Measurements from ENCODE around the gene MCF2L.
"Not testable (repeated sequence)": the region's sequence is repeated elsewhere in the genome, so short reads cannot be mapped to it uniquely, and the experiment has no call there.

MCF2L gene

DNA sequence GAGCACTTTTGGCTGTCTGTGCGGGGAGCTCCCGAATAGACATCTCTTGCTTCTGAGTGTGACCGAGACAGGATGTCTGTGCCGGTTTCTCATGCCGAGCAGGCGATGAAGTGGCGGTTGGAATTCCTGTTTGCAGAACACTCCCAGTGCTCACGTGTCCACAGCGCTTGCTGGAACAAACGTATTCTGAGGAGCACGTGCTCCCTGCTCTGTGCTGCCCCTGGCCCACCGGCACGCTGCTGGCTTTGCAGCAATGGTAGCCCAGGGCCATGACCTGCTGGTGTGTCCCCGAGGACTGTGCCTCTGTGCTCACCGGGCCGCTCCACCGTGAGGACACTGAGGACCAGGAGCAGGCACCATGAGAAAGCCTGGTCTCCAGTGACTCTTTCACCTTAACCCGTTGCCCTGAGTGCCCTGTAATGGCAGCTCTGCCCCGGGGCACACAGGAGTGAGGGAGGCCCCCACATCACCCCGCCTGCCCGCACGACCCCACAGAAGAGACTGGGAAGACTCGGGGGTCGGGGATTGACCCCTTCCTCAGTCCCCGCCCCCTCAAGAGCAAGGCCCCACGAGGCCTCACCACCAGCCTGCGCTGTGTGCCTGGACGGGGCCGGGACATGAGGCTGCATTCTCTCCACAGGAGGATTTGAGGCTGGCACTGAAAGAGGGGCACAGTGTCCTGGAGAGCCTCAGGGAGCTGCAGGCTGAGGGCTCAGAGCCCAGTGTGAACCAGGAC is 96.6 kb downstream of the MCF2L start:
- no peak for DNase-seq (ENCODE audit: low read depth, low spot score)

DNA sequence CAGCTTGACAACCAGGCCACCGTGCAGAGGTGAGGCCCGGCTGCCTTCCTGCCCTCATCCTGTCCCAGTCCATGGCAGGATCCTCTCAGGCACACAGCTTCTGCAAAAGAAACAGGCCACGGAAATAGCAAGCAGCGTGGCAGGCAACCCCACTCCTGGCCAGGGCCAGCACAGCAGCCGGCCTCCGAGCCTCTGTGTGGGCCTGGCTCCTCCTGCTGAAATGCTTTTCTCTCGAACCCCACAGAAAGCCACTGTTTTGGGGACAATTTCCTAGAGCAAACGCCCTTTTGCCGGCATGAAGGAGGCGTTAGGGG is 97.1 kb downstream of the MCF2L start:
- DNase-seq (ENCODE audit: low read depth, low spot score): no peak

DNA sequence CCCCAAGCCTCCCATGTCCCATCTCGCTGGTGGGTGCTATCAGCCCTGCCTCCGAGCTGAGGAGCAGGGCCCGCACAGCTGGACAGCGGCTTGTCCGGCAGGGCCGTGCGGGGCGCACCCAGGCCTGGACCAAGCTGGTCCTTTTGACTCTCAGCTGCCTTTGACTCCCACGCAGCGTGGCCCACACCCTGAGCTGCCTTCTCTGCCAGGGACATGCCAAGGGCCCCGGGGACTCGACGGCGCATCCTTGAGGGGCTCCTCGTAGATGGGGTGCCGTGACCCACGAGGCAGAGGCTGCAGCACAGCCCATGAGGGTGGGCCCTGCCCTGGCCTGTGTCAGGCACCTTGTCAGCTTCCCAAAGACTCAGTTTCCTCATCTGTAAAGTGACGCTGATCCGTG is 97.7 kb downstream of the MCF2L start:
- DNase-seq (ENCODE audit: low read depth, low spot score): no peak

DNA sequence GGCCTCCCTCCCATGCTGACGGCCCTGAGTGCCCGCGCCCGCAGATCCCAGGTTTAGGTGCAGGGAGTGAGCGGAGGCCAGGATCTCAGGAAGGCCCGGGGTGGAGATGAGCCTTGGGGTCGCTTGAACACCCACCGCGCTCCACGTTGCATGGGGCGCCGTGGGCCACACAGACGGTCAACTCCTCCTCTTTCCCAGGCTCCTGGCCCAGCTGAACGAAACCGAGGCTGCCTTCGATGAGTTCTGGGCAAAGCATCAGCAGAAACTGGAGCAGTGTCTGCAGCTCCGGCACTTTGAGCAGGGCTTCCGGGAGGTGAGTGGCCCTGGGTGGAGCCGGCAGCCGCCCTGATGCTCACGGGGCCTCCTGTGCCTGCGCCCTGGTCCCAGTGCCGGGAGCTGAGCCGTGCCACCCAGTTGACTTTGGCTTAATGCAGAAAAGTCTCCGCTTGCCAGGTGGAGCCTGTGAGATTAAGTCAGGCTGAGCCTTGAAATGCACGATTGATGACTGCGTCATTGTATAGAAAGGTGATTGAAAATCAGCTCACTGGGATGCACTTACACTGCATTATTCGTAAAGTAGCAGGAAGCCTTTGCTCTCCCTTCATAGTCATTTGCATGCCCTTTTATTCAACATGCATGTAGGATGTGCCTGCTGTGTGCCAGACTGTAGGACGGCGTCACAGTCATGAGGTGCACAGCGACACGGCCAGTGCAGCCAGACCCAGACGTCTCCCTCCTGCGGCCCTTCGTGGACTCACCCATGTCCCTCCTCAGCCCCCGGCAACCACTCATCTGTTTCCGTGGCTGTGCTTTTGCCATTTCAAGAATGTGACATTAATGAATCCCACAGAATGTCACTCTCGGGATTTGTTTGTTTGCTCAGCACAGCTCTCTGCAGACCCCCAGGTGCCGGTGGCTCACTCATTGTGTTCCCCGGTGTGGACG is 101.1 kb downstream of the MCF2L start:
- no peak for DNase-seq (ENCODE audit: low read depth, low spot score)

DNA sequence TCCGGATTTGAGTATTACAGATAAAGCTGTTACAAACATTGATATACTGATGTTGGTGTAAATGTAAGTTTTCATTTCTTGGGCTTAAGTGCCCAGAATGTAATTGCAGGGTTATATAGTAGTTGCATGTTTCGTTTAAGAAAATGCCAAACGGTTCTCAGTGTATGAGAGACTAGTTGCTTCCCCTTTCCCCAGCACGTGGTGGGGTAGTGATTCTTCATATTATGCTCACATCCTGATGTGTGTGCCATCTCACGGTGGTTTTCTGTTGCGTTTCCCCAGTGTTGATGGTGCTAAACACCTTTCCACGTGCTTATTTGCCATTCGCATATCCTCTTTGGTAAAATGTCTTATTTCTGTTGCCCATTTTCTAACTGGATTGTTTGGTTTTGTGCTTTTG is 101.8 kb downstream of the MCF2L start:
- DNase-seq (ENCODE audit: low read depth, low spot score): no peak

DNA sequence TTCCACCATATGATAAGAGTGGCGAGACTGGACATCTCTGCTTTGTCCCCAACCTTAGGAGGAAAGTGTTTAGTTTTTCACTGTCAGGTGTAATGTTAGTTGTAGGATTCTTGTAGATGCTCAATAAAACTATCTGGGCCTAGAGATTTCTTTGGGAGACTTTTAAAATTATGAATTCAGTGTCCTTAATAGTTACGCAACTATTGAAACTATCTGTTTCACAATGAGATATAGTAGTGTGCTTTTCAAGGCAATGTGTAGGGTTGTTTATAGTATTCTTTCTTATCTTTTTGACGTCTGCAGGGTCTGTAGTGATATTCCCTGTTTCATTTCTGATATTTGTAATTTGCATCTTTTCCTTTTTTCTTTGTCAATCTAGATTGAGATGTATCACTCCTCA is 103.4 kb downstream of the MCF2L start:
- no peak for DNase-seq (ENCODE audit: low read depth, low spot score)

DNA sequence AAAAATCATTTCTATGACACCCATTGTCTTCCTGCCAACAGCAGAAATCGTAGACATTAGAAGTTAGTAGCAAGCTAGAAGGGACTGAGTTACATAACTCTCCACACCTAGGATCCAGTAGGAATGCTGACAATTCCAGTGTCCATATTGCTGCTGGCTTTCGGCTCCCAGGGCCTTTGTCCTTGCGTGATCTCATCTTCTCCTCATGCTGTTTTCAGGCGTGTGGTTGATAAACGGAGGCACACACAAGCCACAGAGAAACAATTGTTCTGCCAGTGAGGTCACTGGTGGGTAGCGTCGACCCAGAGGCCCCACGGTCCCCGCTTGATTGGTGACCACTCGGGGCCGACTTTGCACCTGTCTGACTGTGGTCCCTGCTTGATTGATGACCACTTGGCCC is 104.9 kb downstream of the MCF2L start:
- DNase-seq (ENCODE audit: low read depth, low spot score): no peak

DNA sequence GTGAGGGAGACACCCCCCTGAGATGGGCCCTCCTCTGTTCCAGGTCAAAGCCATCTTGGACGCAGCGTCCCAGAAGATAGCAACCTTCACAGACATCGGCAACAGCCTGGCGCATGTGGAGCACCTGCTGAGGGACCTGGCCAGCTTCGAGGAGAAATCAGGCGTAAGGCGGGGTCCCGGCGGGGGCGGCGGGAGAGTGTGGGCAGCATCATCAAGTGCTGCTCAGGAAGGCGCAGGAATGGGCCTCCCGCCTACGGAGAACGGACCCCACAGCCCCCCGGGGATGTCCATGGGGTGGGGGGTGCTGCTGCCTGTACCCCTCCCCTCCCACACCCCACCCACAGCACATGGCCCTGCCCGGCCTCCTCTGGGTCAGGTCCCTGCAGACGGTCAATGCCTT is 105.4 kb downstream of the MCF2L start:
- no peak for DNase-seq (ENCODE audit: low read depth, low spot score)

DNA sequence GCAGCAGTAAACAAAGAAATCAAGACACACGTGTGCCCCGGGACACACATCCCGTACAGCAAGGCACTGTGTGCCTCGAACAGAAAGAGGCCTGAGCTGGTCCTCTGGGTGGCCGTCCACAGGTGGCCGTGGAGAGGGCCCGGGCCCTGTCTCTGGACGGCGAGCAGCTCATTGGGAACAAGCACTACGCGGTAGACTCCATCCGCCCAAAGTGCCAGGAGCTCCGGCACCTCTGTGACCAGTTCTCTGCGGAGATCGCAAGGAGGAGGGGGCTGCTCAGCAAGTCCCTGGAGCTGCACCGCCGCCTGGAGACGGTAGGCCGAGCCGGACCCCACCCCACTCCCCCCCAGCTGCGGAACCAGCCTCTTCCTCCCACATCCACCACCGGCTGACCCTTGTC is 105.9 kb downstream of the MCF2L start:
- DNase-seq (ENCODE audit: low read depth, low spot score): no peak

DNA sequence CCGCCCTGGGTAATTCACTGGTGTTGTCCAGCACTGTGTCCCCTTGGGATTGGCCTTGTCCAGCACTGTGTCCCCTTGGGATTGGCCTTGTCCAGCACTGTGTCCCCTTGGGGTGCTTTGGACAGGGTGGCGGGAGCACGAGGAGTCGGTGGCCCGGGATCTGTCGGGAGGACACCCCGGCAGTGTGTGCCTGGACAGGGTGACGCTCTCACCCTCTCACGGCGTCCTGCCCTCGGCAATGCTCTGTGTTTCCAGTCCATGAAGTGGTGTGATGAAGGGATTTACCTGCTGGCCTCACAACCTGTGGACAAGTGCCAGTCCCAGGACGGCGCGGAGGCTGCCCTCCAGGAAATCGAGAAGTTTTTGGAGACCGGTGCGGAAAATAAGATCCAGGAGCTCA is 106.7 kb downstream of the MCF2L start:
- DNase-seq (ENCODE audit: low read depth, low spot score): no peak

DNA sequence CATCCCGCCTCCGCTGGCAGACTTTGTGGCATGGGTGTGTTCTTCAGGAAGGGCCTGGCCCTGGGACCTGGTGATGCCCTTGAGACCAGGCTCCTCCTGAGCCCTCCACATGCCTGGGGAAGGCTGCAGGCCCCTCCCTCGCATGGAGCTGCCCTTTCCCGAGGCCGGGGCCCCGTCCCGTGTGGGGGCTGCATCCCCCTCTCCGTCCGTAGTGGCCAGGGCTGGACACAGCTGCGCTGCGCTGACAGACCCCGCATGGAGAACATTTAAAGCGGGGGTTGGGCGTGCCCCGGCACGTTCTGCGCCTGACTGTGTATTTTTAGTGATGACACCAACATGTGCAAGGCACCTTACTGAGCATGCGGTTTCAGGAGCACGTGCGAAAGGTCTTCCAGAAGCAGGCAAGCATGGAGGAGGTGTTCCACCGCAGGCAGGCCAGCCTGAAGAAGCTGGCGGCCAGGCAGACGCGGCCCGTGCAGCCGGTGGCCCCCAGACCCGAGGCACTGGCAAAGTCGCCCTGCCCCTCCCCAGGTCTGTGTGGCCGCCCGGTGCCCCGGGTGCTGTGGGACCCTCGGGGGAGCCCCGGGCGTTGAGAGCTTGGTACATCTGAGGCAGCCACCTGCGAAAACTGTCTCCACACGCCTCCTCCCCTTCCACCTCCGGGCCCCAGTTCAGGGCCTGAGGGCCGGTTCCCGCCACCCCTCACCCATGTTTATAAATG is 107.8 kb downstream of the MCF2L start:
- no peak for DNase-seq (ENCODE audit: low read depth, low spot score)

DNA sequence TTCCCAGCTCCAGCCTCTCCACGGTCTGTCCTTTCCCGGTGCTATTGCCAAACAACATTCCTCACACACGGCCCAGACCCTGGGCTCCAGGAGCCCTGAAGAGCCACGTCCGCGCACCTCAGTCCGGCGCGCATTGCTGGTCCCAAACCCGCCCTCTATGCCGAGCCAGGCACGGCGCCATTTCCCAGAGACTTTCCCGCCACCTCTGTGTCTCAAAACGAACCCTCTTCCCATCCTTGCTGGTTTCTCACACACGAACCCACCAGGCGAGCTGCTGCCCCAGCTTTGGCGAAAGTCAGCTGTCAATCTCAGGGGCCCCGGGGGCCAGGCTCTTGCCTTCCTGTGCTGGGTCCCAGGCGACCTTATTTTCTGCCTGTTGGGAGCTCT is 108.5 kb downstream of the MCF2L start:
- DNase-seq (ENCODE audit: low read depth, low spot score): no peak

DNA sequence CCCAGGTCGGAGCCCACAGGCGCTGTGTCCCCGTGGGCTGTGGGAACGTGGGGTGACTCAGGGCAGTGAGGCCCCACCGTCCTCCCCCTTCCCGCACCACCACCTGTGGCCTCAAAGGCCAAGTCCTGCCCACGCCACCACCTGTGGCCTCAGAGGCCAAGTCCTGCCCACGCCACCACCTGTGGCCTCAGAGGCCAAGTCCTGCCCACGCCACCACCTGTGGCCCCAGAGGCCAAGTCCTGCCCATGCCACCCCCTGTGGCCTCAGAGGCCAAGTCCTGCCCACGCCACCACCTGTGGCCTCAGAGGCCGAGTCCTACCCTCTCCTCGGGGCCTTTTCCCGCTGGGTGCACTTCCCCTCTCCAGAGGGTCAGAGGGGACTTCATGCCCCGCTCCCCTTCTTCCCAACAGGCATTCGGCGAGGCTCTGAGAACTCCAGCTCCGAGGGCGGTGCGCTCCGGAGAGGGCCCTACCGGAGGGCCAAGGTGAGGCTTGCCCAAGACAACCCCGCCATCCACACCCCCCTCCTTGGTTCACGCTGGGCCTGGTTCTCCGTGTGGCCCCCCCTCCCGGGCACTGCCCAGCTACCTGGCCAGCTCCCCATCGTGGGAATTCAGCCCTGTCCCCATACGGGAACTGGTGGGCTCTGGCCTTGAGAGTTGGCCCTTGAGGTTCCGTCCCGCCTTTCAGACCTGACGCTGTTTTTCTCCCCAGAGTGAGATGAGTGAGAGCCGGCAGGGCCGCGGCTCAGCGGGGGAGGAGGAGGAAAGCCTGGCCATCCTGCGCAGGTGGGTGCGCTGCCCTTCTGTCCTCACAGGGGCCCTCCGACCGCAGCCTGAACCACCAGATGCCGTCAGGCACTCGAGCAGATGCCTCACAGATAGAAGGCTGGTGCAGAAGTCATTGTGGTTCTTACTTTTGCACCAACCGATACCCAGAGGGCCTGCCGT is 109.2 kb downstream of the MCF2L start:
- DNase-seq (ENCODE audit: low read depth, low spot score): no peak

DNA sequence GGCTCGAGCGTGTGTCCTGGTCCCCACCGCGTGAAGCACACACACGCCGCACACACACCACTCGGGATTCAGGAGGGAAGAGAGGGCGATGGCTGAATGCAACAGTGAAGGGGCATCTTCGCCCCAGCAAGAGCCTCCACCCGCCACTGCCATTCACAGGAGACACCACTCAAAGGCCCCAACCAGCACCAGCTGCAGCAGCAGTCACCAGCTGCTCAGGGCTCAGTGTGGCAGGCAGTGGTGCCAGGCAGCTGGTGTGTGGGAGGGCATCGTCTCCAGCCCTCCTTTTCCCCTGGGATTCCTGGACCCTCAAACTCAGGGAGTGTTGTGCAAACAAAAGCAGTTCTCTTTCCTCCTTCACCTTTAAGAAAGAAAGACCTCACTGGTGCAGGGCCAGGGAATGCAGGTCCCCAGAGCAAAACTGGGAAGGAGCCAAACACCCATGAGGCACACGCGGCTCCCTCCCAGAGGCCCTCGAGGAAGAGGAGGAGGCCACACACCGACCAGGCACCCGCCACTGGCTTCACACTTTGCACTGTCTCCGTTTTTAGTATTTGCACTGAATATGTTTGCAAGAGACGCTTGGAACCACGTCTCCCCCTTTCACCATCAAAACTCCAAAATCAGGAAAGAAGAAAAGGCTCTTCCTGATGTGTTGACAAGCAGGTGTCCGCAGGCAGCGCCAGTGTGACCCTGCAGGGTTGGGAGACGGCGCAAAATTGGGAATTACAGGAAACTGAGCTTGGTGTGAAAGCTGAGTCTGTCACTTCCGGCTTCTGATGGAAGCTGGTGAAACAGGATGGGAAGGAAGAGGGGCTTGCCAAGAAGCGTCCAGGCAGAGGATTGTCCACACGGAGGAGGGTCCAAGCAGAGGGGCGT is 110.1 kb downstream of the MCF2L start:
- DNase-seq (ENCODE audit: low read depth, low spot score): no peak

DNA sequence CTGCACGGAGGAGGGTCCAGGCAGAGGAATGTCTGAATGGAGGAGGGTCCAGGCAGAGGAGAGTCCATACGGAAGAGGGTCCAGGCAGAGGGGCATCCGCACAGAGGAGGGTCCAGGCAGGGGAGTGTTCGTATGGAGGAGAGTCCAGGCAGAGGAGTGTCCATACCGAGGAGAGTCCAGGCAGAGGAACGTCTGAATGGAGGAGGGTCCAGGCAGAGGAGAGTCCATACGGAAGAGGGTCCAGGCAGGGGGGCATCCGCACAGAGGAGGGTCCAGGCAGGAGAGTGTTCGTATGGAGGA is 110.7 kb downstream of the MCF2L start:
- not testable (repeated sequence) for DNase-seq (ENCODE audit: low read depth, low spot score)

DNA sequence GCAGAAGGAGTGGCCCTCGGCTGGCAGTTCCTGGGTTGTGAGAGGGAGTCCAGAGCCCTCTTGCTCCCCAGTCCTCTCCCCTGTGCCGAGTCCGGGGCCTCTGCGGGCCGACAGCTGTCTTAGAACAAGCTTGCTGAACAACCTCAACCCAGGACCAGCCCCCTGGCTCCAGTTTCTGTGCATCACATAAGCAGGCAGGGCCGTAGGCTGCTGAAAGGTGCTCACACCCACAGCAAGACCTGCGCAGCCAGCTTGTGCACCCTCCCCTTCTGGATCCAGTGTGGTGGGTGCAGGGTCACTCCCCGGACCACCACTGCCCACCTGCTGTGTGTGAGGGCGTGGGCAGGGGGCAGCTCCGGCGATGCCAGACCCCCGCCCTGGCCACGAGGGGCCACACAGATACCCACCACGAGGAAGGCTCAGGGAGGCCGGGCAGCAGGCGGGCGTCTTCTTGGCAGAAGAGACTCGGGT is 111.4 kb downstream of the MCF2L start:
- DNase-seq (ENCODE audit: low read depth, low spot score): no peak

DNA sequence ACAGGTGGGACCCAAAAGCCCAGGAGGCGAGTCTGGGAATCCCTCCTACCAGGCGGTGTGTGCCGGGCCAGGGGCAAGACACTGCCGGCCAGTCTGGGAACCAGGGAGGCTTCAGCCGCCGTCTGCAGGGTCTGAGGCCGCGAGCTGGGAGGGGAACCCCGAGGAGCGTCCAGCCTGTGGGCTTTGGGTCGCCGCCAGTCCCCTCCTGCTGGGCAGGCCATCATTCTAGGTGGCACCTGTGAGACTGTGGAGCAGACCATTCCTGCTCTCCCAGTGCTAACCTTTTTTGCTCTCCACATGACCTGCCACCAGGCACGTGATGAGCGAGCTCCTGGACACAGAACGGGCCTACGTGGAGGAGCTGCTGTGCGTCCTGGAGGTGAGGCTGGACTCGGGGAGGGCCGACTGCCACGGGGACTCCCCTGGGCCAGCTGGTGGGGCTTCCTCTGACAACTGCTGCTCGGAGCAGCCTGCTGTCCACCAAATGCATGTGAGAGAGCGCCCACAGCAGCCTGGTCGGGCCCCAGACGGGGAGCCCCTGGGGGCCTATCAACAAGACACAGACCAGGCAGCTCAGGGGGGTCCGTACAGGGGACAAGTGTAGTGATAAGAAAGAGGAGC is 112.0 kb downstream of the MCF2L start:
- no peak for DNase-seq (ENCODE audit: low read depth, low spot score)

DNA sequence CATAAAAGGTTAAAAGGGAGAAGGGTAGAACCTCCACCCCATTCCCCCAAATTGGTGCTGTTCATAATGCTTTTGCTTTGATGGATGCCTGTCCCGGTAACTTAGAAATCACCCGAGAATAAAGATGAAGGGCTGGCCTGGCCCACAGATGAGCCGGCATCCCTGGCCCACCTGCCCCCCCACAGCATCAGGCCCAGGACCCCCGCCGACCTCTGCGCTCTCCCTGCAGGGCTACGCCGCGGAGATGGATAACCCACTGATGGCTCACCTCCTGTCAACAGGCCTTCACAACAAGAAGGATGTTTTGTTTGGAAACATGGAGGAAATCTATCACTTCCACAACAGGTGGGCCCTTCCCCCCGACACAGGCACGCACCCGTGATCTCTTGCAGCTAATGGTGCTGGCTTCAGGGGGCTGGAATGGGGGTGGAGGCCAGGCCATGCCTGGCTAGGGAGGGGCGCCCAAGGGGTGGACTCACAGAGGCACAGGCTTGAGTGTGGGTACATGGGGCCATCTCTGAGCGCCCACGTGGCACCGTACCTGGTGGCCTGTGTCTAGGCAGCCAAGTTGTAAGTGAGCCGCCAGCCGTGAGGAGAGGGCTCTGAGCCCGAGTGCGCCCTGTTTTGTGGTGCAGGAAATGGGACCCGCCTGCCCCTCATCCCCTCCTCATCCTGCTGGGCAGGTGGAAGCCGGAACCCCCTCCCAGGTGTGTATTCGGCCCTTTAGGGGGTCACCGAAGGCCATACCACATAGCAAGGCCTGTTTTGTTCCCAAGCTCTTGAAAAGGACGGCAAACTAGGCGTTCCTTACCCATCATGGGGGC is 113.4 kb downstream of the MCF2L start:
- no peak for DNase-seq (ENCODE audit: low read depth, low spot score)

DNA sequence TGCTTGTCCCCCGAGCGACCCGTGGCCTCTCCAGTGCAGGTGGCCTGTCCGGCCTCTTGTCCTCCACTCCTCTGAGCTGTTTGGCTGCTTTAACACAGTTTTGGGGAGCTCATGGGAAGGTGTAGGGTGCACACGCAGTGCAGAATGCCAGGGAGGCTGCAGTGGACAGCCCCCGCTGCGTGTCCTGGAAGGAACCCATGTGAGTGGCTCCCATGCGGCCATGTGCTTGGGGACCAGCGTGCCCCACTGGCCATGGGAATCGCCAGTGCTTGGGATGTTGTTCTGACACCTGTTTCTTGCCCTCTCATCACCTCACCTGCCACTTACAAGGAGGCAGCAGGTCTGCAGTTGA is 114.0 kb downstream of the MCF2L start:
- DNase-seq (ENCODE audit: low read depth, low spot score): no peak

Data from astrocyte of the hippocampus (primary cell).